RWPE1 (cell line): Measurements from ENCODE around the gene MAST2.
"Not testable (repeated sequence)": the region's sequence is repeated elsewhere in the genome, so short reads cannot be mapped to it uniquely, and the experiment has no call there.

Source experiments
- CTCF ChIA-PET: fragments of 350-600 bp; sonication (Branson Sonifier 250); formaldehyde crosslinking; extraction: SDS; loops from one replicate; lab custom pipeline; 2021; lab: Yijun Ruan, JAX
- POLR2A ChIA-PET: fragments of 400-600 bp; formaldehyde crosslinking; extraction: SDS; loops from one replicate; lab custom pipeline; 2020; ENCODE audit warnings: antibody characterized with exemption; ENCODE audit not compliant: low non-redundant PET; lab: Yijun Ruan, JAX
- DNase-seq: peaks from one replicate; pipeline ENCODE4 v3.0.0; 2012; ENCODE audit warnings: low spot score
- H3K27ac ChIP-seq: fragments of 450-650 bp; 2 replicates; pipeline ENCODE4 v1.5.1; 2017
- TF ChIP-seq, protein P1 (sequence below): fragments of 450-650 bp; conservative IDR thresholded peaks from 2 replicates; pipeline ENCODE4 v1.5.1; 2017; ENCODE audit warnings: low read depth, mild to moderate bottlenecking

Gene MAST2

DNA sequence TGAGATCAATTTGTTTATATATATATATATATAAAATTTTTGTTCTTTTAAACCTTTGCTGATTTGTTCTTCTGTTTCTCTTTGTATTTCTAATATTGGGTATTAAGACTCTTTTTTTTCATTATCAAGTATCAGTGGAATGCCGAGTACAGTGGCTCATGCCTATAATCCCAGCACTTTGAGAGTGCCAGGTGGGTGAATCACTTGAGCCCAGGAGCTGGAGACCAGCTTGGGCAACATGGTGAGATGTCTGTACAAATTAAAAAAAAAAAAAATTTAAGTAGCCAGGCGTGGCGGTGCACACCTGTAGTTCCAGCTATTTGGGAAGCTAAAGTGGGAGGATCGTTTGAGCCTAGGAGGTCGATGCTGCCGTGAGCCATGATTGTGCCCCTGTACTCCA lies 67.1 kb downstream of the MAST2 start:
- TF ChIP-seq, protein P1, sequence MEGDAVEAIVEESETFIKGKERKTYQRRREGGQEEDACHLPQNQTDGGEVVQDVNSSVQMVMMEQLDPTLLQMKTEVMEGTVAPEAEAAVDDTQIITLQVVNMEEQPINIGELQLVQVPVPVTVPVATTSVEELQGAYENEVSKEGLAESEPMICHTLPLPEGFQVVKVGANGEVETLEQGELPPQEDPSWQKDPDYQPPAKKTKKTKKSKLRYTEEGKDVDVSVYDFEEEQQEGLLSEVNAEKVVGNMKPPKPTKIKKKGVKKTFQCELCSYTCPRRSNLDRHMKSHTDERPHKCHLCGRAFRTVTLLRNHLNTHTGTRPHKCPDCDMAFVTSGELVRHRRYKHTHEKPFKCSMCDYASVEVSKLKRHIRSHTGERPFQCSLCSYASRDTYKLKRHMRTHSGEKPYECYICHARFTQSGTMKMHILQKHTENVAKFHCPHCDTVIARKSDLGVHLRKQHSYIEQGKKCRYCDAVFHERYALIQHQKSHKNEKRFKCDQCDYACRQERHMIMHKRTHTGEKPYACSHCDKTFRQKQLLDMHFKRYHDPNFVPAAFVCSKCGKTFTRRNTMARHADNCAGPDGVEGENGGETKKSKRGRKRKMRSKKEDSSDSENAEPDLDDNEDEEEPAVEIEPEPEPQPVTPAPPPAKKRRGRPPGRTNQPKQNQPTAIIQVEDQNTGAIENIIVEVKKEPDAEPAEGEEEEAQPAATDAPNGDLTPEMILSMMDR: no peak
- POLR2A ChIA-PET: no interaction called here
- H3K27ac ChIP-seq: no peak overlapping the region
- DNase-seq: no peak
- CTCF ChIA-PET: no interaction called here

DNA sequence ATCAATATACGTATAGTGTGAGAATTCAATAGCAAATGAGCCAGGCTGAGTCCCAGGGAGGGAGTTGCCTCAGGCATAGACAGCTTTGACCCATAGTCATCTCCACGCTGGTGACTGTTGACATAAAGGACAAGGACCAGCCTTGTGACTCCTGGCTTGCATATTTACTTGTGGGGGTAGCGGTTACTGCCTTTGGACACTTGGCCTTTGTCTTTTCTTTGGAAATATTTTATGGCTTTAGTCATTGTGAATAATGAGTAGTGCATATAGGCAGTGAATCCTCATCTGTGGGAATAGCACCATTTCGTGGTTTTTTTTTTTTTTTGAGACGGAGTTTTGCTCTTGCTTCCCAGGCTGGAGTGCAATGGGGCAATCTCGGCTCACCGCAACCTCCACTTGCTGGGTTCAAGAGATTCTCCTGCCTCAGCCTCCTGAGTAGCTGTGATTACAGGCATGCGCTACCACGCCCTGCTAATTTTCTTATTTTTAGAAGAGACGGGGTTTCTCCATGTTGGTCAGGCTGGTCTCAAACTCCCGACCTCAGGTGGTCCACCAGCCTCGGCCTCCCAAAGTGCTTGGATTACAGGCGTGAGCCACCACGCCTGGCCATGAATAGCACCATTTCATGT lies 68.9 kb downstream of the MAST2 start:
- H3K27ac ChIP-seq, CTCF ChIA-PET, POLR2A ChIA-PET, DNase-seq: not testable (repeated sequence)

DNA sequence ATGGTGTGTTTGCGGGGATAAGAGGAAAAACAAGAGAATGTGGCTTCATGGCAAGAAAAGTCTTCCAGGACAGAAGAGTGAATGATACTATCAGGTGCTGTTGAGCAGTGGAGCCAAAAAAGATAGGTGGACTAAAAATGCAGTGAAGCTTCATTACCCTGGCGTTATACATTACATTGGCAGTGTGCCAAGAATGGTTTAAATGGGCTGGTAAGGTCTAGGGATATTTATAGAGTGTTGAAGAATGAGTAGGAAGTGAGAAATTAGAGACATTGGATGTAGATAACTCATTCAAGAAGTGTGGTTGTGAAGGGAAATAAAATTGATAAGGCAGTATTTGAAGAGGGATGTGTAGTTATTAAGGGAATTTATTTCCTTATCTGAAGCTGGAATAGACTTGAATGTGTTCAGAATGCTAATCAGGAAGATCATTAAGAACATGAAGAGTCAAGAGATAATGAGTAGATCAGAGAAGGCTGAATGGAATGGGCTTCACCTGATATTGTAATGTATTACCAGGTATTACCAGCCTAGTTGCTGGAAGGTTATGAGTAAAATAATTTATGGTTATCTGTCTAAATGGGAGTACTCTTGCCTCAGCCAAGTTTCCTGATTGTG lies 72.7 kb downstream of the MAST2 start:
- TF ChIP-seq, protein P1: no peak
- no peak for DNase-seq
- no peak overlapping the region for H3K27ac ChIP-seq
- ChIA-PET CTCF (no interaction called here), POLR2A (no interaction called here)

DNA sequence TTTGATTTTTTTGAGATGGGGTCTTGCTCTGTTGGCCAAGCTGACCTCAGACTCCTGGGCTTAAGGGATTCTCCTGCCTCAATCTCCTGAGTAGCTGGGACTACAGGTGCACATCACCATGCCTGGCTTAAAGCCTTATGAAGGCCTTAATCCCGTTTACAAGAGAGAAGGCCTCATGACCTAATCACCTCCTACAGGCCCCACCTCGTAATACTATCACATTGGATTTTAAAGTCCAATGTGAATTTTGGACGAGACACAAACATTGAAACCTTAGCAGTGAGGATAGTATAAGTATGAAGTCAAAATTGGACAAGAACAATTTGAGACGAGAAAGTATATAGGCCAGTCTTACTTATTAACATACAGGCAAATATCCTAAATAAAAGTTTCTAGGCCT lies 73.9 kb downstream of the MAST2 start:
- CTCF ChIA-PET: no interaction called here
- DNase-seq: no peak
- no peak overlapping the region for H3K27ac ChIP-seq
- POLR2A ChIA-PET: no interaction called here
- TF ChIP-seq, protein P1: no peak

DNA sequence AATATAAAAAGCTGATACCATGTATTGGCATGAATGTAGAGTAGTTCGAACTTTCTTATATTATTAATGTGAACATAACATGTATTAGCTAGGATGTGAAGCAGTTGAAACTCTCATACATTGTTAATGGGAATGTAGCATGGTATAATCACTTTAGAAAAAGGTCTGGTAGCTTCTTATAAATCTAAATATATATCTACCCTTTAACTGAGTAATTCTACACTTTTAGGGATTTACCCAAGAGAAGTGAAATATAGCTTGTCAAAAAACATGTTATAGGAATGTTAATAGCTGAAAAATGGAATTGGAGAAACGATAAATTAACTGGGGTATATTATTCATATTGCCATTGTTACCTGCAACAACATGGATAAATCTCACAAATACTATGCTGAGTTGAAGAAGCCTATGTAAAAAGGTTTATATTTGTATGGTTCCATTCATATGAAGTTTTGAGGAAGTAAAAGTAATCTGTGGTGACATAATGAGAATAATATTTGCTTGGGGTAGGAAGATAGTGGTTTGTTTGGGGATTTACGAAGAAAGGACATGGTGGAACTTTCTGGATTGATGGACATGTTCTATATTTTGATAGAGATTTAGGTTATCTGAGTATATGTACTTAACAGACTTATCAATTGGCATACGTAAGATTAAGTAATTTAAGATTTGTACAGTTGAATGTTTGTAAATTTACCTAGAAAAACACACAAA lies 76.6 kb downstream of the MAST2 start:
- no peak for DNase-seq
- TF ChIP-seq, protein P1: no peak
- ChIA-PET CTCF (interaction anchor here (0.5 to 0.8 kb wide), 3 partner anchors 25 to 255 kb away, joined by 3 to 4 read pairs (median 4); no protein-coding TSS in a partner anchor), POLR2A (no interaction called here)
- no peak overlapping the region for H3K27ac ChIP-seq

DNA sequence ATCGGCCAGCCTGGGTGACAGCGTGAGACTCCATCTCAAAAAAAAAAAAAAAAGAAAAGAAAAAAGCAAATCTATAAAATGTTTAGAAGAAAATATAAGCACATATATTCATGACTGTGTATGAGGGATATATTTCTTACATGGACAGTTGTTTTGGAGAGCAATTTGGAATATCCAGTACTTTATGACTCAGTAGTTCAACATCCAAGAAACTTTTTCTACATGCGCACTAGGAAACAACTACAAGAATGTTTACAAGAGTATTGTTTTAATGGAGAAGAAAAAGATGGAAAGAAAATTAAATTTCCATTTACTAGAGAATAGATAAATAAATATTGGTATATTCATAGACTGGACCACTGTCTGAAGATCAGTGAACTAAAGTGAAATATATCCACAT lies 77.5 kb downstream of the MAST2 start:
- ChIA-PET POLR2A (interaction anchor here (0.5 kb wide), 1 partner anchor 25 kb away, joined by 4 read pairs; no protein-coding TSS in a partner anchor), CTCF (interaction anchor here (0.6 kb wide), 3 partner anchors 203 to 324 kb away, joined by 3 to 4 read pairs (median 3); no protein-coding TSS in a partner anchor)
- no peak for DNase-seq
- TF ChIP-seq, protein P1: no peak
- H3K27ac ChIP-seq: no peak overlapping the region
